Keratinocyte (primary cell): ENCODE data around the gene TLL2. TPM values are rescaled to one million over a fixed set of nuclear protein-coding genes. Genes with fewer than 3 reads are reported as not detected.
A peak's percentile ranks its signal among the peaks of the same experiment; 100 is the strongest.

ENCODE experiments used
- DNase-seq: peaks from one replicate; pipeline ENCODE4 v3.0.0-alpha.2; 2011; ENCODE audit warnings: low read depth, missing footprints, low spot score
- FAIRE-seq: peaks from 2 replicates; lab custom pipeline; 2011; peaks lifted over from hg19 to GRCh38; lab: Jason Lieb, UNC
- H2AFZ ChIP-seq: 2 replicates; pipeline ENCODE4 v1.6.0; 2012; ENCODE audit warnings: low read length, control low read depth, inconsistent platforms; ENCODE audit not compliant: control insufficient read depth
- H3K27ac ChIP-seq: 2 replicates; pipeline ENCODE4 v1.5.1; 2011; ENCODE audit warnings: low read length; ENCODE audit not compliant: control insufficient read depth, insufficient read depth
- H3K27me3 ChIP-seq: 3 replicates; pipeline ENCODE4 v1.6.0; 2011; ENCODE audit warnings: low read length; ENCODE audit not compliant: control insufficient read depth, insufficient read depth; ENCODE audit errors: extremely low read depth
- H3K36me3 ChIP-seq, 2 experiments: 2 replicates in 1 of 2; 3 replicates in 1 of 2; pipeline ENCODE4 v1.5.1; 2011; ENCODE audit warnings: low read length in 2 of 2, mild to moderate bottlenecking in 1 of 2; ENCODE audit not compliant: control insufficient read depth in 2 of 2, insufficient read depth in 2 of 2; ENCODE audit errors: extremely low read depth in 1 of 2
- H3K4me1 ChIP-seq: 3 replicates; pipeline ENCODE4 v1.5.1; 2011; ENCODE audit warnings: low read length; ENCODE audit not compliant: control insufficient read depth, insufficient read depth; ENCODE audit errors: extremely low read depth
- H3K4me2 ChIP-seq: 3 replicates; pipeline ENCODE4 v1.6.0; 2011; ENCODE audit warnings: low read depth, low read length; ENCODE audit not compliant: control insufficient read depth, insufficient read depth; ENCODE audit errors: extremely low read depth
- H3K4me3 ChIP-seq, 3 experiments: fragments of 200-600 bp in 1 of 3; sonication (generic) in 1 of 3; 2 replicates in 2 of 3; 3 replicates in 1 of 3; pipeline ENCODE4 v1.5.1; 2011 to 2016; ENCODE audit warnings: low read length in 3 of 3, mild to moderate bottlenecking in 3 of 3, control low read depth in 2 of 3, inconsistent platforms in 1 of 3, low read depth in 1 of 3, mixed read lengths in 1 of 3, mixed run types in 1 of 3, moderate library complexity in 1 of 3; ENCODE audit not compliant: control insufficient read depth in 2 of 3, insufficient read depth in 2 of 3; ENCODE audit errors: extremely low read depth in 1 of 3
- H3K79me2 ChIP-seq: 2 replicates; pipeline ENCODE4 v1.6.0; 2012; ENCODE audit warnings: low read length; ENCODE audit not compliant: control insufficient read depth, insufficient read depth
- H3K9ac ChIP-seq: 3 replicates; pipeline ENCODE4 v1.6.0; 2011; ENCODE audit warnings: low read length; ENCODE audit not compliant: control insufficient read depth, insufficient read depth; ENCODE audit errors: extremely low read depth
- H3K9me1 ChIP-seq: 3 replicates; pipeline ENCODE4 v1.6.0; 2011; ENCODE audit warnings: low read length; ENCODE audit not compliant: control insufficient read depth, insufficient read depth; ENCODE audit errors: extremely low read depth
- H3K9me3 ChIP-seq: 2 replicates; pipeline ENCODE4 v1.5.1; 2012; ENCODE audit warnings: low read depth, low read length; ENCODE audit not compliant: control insufficient read depth
- H4K20me1 ChIP-seq: 3 replicates; pipeline ENCODE4 v1.6.0; 2011; ENCODE audit warnings: low read length; ENCODE audit not compliant: control insufficient read depth, insufficient read depth; ENCODE audit errors: extremely low read depth
- CTCF ChIP-seq, 3 experiments: IDR thresholded peaks in 1 of 3; conservative IDR thresholded peaks in 1 of 3; optimal IDR thresholded peaks in 1 of 3; 2 replicates in 2 of 3; 3 replicates in 1 of 3; pipeline versions ENCODE3 to v1.5.1; 2011; ENCODE audit warnings: low read length in 3 of 3, mild to moderate bottlenecking in 3 of 3, moderate library complexity in 2 of 3, control low read depth in 1 of 3, inconsistent platforms in 1 of 3; ENCODE audit not compliant: insufficient read depth in 2 of 3; ENCODE audit errors: extremely low read depth in 1 of 3
- EZH2 ChIP-seq: IDR thresholded peaks from one replicate; pipeline ENCODE4 v1.6.1; 2012; ENCODE audit warnings: inconsistent platforms, mild to moderate bottlenecking, low read length, moderate library complexity
- dilution Hi-C: fragments of 300-500 bp; cut with MboI; formaldehyde crosslinking; loops from one replicate; pipeline ENCODE4 v1.7.0; 2020; ENCODE audit warnings: low sequenced_read_pairs; ENCODE audit not compliant: extremely low pct_ligation_motif_present
- polyA plus RNA-seq, 5 experiments: library from polyadenylated mRNA; depleted of rRNA in 3 of 5; stranded (reverse) in 3 of 5; stranded (forward) in 1 of 5; unstranded in 1 of 5; fragments of >200 nt; gene quantifications; 1 replicate in 1 of 5; 2 replicates in 3 of 5; 3 replicates in 1 of 5; pipeline versions ENCODE4 v1.2.1 to v1.2.3, GENCODE V29; 2011 to 2012; ENCODE audit warnings: missing spikeins in 2 of 5, low read depth in 1 of 5, low replicate concordance in 1 of 5

Gene TLL2
- polyA plus RNA-seq, 1 donor (not counting 4 experiments of a cell fraction or from before 2014, with no cell fraction given), result 0.83 TPM

- FAIRE-seq, result peak; percentile 13
- dilution Hi-C loops, result no loop called here
- H3K27me3 ChIP-seq, result peaks cover 9% of the 10 kb centered on the region
These were observed 137.2 kb downstream of the TLL2 start for GRCh38 chr10:96376483-96376882.

GRCh38 chr10:96374985-96375830 is 138.5 kb downstream of the TLL2 start:
- Histone ChIP-seq H3K9me1 (no peaks in the 10 kb centered on the region), H3K27me3 (peaks cover 9% of the 10 kb centered on the region), H3K36me3 (no peaks in the 10 kb centered on the region), H3K27ac (no peak overlapping the region), H2AFZ (peak overlapping the region; percentile 98), H3K9ac (peak overlapping the region; percentile 37), H3K4me2 (peak overlapping the region; percentile 93), H3K4me1 (peaks cover 9% of the 10 kb centered on the region), H4K20me1 (no peaks in the 10 kb centered on the region), H3K4me3 (peak overlapping the region; percentile 36 to 74 (median 52)), H3K9me3 (no peaks in the 10 kb centered on the region), H3K79me2 (no peaks in the 10 kb centered on the region)
- dilution Hi-C loops, result no loop called here
- DNase-seq (no peak), FAIRE-seq (peak; percentile 97)
- no peak for TF ChIP-seq EZH2
- TF ChIP-seq CTCF (optimal IDR thresholded peaks at IDR 0.05 in 1 of 3, IDR thresholded peaks at IDR 0.05 in 1 of 3, conservative IDR thresholded peaks at IDR 0.05 in 1 of 3; ENCODE audit: extremely low read depth in 1 of 3, insufficient read depth in 2 of 3, low read length in 3 of 3), result peak; percentile 91 to 100 (median 98)

More at GRCh38 chr10:96376483-96376882, 137.2 kb downstream of the TLL2 start:
- no peak overlapping the region for H3K4me3 ChIP-seq
- no peak overlapping the region for H3K27ac ChIP-seq
- TF ChIP-seq CTCF (optimal IDR thresholded peaks at IDR 0.05 in 1 of 3, IDR thresholded peaks at IDR 0.05 in 1 of 3, conservative IDR thresholded peaks at IDR 0.05 in 1 of 3; ENCODE audit: extremely low read depth in 1 of 3, insufficient read depth in 2 of 3, low read length in 3 of 3), result no peak
- no peak for TF ChIP-seq EZH2
- no peaks in the 10 kb centered on the region for H4K20me1 ChIP-seq
- H3K36me3 ChIP-seq, result no peaks in the 10 kb centered on the region
- no peaks in the 10 kb centered on the region for H3K9me1 ChIP-seq
- peaks cover 7% of the 10 kb centered on the region for H3K4me1 ChIP-seq
- no peak overlapping the region for H3K9ac ChIP-seq
- no peaks in the 10 kb centered on the region for H3K79me2 ChIP-seq
- no peaks in the 10 kb centered on the region for H3K9me3 ChIP-seq
- H2AFZ ChIP-seq, result no peak overlapping the region
- H3K4me2 ChIP-seq, result peak overlapping the region; percentile 5
- no peak for DNase-seq
